NAMALWA (cell line): ENCODE measurements around the gene LRMDA.

ENCODE experiments used
- DNase-seq: peaks from one replicate; pipeline ENCODE4 v3.0.0-alpha.2; 2015; ENCODE audit warnings: low spot score

The LRMDA gene

GRCh38 chr10:75875740-75876139, 444.3 kb downstream of the LRMDA start:
- no peak for DNase-seq

GRCh38 chr10:75876710-75877109, 445.3 kb downstream of the LRMDA start:
- DNase-seq = no peak

GRCh38 chr10:75877877-75878276, 446.5 kb downstream of the LRMDA start:
- DNase-seq = no peak

GRCh38 chr10:75878586-75878985, 447.2 kb downstream of the LRMDA start:
- no peak for DNase-seq

- no peak for DNase-seq
Measured at GRCh38 chr10:75880031-75880775, 448.8 kb downstream of the LRMDA start.

GRCh38 chr10:75883081-75884072, 452.0 kb downstream of the LRMDA start:
- no peak for DNase-seq

GRCh38 chr10:75884808-75885207, 453.4 kb downstream of the LRMDA start:
- DNase-seq = no peak

- no peak for DNase-seq
Measured at GRCh38 chr10:75887369-75887768, 455.9 kb downstream of the LRMDA start.

GRCh38 chr10:75887992-75888680, 456.7 kb downstream of the LRMDA start:
- no peak for DNase-seq

GRCh38 chr10:75889051-75889450, 457.6 kb downstream of the LRMDA start:
- no peak for DNase-seq

- no peak for DNase-seq
Measured at GRCh38 chr10:75894761-75895160, 463.3 kb downstream of the LRMDA start.

GRCh38 chr10:75895259-75895658, 463.8 kb downstream of the LRMDA start:
- DNase-seq = no peak

GRCh38 chr10:75899816-75900390, 468.5 kb downstream of the LRMDA start:
- no peak for DNase-seq

GRCh38 chr10:75902816-75903215, 471.4 kb downstream of the LRMDA start:
- no peak for DNase-seq

GRCh38 chr10:75904499-75905283, 473.3 kb downstream of the LRMDA start:
- no peak for DNase-seq

GRCh38 chr10:75905490-75905889, 474.1 kb downstream of the LRMDA start:
- DNase-seq = no peak

- peak; percentile 2 for DNase-seq
Measured at GRCh38 chr10:75910032-75910431, 478.6 kb downstream of the LRMDA start.

- no peak for DNase-seq
Measured at GRCh38 chr10:75911426-75911825, 480.0 kb downstream of the LRMDA start.

GRCh38 chr10:75916906-75917305, 485.5 kb downstream of the LRMDA start:
- DNase-seq = no peak

- DNase-seq = no peak
Measured at GRCh38 chr10:75919913-75920312, 488.5 kb downstream of the LRMDA start.

- DNase-seq = no peak
Measured at GRCh38 chr10:75922435-75922834, 491.0 kb downstream of the LRMDA start.
